T-helper 2 cell treated with Interferon-gamma antibody and Interleukin-4, amounts not matched to agents 100 ng/mL and 5 ng/mL, for 36 hours (primary cell): Measurements from ENCODE around the gene ITPKB. TPM values are rescaled to one million over a fixed set of nuclear protein-coding genes. Genes with fewer than 3 reads are reported as not detected.
"Not testable (repeated sequence)": the region's sequence is repeated elsewhere in the genome, so short reads cannot be mapped to it uniquely, and the experiment has no call there.

ENCODE experiments used
- intact Hi-C: fragments of 100-400 bp; cut with micrococcal nuclease; formaldehyde crosslinking; loops from one replicate; pipeline ENCODE4 v1.15.1; 2023
- total RNA-seq: library from RNA; stranded (reverse); gene quantifications from 2 replicates; pipeline ENCODE4 v1.2.3, GENCODE V29; 2022

Gene ITPKB
- total RNA-seq, 1 donor from 2014 or later = 36.2 TPM

DNA sequence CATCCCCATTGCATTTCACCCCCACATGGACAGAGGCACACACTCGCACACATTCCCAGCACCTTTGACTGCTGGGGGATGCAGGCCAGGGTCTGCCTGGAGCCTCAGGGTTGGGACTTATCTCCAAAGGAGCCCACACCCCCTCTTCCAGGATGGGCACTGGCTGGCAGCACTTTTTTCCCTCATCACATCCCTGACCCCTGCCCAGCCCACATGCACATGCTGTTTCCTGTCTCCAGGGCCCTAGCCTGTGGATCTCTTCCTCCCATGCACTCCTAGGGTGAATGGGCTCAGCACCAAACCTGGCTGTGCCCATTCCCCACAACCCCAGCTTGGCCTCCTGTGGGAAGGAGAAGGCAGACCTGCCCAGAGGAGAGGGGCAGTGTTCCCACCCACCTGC is 131.3 kb downstream of the ITPKB start:
- intact Hi-C loops = loop anchor here (1.0 to 5.0 kb wide), 2 partner anchors 61 to 184 kb away; partner anchors contain the start of gene STUM

DNA sequence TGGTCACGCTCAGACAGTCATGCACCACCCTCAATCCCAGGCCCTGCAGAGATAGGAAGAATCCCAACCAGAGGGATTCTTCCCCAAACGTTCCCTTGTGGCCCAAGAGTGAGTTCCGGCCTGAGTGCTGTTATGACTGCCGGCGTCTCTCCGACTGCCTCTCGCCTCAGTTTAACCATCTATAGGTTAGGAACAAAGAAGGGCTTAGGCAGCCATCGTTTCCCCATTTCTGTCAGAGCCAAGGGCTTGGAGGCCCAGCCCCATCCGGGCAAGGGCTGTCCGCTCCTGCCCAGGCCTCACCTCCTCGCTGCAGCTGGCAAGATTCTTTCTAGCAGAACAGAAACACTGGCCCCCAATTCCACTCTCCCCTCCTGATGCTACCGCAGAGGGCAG is 131.8 kb downstream of the ITPKB start:
- intact Hi-C loops = loop anchor here (5.0 kb wide), 1 partner anchor 60 kb away; the partner anchor contains the start of gene STUM

DNA sequence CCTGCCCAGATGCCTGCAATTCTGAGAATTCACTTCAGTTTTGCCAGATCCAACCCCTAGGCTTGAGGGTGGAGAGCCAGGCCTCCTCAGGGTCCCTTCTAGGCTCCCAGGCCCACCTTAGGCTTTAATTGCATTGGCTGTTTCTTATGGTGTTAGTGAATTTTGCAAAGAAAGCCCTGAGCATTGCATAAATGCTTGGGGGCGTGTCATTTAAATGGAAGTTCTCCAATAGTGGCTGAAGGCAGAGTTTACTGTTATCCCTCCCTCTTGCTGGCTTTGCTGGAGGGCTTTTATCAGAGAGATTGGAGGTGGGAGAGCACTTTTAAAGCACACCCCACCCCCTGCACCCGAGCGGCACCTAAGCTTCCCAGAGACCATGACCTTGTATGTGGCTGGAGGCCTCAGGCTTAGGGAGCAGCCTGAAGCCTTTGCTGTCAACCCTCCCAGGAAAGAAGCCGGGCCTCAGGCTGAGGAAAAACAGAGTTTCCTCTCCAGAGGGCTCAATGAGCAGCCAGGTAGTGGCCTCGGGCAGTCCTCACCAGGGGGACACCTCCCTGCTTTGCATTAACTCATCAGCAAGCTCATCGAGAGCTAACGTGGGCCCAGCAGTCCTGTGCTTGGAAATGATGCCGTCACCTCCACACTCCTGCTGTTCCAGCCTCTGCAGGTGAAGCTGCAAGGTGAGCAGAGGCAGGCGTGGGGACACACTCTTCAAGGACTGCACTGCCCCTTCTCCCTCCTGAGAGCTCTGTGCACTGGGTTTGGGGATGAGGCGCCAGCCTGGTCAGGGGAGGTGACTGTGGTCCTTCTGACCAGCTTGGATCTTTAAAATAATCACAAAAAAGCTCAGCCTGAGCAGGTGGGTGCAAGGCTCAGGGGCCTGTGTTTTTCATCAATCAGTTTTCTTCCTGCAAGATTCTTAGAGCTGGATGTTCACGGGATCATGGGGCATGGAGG is 132.5 kb downstream of the ITPKB start:
- intact Hi-C loops = loop anchor here (5.0 kb wide), 1 partner anchor 59 kb away; the partner anchor contains the start of gene STUM

DNA sequence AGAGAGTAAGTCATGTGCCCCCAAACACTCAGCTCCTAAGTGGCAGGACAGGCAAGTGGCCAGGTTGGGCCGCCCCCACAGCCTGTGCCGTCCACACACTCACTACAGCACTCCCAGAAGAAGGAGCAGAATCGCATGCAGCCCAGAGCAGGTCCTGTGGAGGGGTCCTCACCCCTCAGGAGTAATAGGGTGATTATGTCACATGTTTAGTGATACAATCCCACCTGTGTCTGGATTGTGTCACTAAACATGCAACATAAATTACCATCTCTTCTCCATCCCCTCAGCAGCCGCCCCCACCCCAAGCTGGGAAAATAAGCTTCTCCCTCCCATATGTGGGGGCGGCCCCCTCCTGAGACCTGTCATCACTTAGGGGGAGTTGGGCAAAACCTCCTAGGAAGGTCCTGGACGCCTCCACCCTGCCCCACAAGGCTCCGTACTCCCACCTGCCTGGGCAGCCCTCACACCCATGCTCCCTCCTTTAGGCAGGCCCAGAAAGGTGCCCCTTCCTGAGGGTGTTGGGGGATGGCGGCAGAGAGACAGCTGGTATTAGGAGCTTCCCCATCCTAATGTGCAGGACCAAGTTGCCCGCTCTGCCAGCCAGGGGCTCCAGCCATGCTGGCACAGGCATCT is 133.6 kb downstream of the ITPKB start:
- intact Hi-C loops = loop anchor here (5.0 kb wide), 1 partner anchor 58 kb away; the partner anchor contains the start of gene STUM

DNA sequence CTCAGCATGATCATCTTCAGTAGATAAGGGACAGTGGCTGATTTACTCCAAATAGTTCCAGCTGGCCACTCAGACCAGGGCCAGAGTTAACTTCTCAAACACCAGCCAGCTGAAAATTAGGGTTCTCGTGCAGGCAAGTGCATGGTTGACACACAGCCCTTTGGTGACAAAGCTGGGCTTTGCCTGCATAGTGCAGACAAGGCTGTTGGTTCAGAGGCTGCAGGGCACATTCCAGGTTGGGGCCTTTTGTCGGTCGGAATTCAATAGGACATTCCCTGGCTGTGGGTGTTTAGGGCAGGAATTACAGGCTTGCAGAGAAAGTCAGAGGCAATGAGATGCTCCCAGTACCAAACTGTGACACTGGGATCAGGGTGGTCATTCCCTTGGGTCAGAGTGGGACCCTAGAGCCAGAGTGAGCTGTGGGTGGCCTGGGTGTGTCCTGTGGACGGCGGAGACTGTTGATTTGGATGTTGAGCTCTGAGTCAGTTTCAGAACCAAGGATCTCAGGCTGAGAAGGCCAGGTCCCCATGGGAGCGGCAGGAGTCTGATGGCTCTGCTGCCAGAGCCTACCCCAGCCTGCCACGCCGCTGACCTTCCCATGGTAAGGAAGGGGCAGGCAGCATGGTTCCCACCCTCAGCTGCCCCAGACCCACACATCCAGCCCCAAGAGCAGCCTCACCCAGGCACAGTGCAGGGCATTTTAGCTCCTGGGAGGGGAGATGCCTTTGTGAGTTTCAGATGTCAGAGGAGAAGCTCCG is 134.3 kb downstream of the ITPKB start:
- intact Hi-C loops = loop anchor here (5.0 kb wide), 1 partner anchor 57 kb away; the partner anchor contains the start of gene STUM

DNA sequence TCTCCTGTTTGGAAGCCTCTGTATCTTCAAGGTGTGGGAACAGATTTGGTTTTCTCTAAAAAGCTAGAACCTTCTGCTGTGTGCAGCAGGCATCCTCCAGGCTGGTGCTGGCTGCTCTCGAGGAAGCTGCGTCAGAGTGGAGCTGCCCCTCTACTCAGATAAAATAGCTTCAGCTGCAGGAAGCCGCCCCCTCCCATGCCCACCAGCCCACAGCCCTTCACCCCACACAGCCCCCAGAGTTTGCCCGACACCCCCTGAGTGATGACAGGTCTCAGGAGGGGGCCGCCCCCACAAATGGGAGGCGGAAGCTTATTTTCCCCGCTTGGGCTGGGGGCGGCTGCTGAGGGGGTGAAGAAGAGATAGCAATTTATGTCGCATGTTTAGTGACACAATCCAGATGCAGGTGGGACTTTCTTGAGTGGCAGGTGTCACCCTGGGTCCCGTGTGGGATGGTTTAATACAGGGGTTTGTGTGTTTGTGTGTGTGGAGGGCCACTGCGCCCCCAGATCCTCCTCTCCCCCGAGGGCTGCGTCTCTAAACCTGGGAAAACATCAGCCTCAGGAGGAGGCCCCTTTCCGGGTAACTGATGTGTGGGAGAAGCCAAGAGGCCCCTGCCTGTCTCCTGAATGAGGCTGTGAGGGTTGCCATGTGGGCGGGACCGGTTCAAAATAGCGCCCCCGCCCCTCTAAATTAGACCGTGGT is 135.1 kb downstream of the ITPKB start:
- intact Hi-C loops = no loop called here

DNA sequence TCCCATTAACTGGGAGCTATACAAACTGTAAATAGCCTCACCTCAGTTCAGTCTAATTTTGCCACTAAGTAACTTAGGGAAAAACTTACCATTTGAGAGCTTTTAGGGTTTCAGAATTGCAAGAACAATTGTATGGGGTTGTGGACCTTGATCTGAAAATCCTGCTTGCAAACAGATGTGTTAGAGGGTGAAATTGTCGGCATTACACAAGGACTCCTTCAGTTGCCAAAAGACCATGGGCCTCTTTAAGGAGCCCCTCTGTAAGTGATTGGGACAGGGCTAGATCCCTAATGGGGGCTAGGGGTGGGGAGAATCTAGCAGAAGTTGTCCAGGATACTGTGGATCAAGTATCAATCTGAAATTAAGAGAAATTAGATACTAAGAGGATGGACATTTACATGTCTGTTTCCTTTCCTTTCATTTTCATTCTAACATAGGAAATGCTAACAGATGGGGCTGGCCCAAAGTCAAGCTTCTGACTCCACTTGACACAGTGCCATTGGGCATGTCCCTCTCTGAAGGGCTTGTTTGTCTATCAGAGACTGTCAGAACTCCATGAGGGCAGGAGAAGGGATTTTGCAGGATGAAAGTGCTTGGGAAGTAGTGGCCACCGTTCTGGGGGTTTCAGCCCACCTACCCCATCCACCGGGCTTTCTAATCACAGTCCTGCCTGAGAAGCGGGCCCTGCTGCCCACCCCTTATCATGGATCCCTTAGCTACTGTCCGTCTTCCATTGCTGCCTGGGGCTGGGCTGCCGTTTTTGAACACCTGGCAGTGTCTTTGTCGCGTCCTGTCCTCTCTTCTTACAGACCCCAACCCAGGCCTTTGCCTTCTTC is 135.8 kb downstream of the ITPKB start:
- intact Hi-C loops = no loop called here

DNA sequence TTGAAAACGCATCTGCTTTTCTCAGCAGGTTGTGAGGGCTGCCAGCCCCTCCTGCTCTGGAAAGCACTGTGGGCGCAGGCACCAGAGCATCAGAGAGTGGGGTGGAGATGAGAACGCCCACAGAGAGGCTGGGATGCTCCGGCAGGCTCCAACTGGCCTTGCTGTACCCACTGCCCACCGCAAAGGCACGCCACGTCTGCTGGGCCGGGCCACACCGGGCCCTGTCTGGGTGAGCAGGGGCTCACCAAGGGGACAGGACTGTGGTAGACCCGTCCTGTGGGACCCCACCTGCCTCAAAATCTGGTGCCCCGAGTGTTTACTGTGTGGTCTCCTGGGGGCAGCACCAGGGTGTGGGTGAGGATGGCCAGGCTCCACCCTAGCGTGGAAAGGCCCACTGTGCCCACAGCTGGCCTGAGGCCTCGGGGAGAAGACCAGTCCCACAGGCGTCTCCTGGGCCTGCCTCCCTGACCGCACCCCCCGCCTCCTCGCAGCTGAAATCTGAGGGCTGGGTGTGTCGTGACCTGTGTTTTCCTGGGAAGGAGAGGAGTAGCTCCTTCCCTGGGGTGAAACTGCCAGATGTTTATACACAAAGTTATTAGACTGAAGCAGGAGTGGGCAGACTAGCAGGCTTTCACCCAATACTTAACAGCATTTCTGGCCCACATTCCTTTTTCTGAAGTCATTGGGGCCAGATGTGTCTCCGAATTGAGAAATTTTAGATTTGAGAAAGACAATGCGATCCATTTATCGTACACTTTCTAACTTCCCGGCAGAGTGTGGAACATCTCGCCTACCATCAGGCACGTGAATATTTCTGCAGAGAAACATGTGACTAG is 136.7 kb downstream of the ITPKB start:
- intact Hi-C loops = no loop called here

DNA sequence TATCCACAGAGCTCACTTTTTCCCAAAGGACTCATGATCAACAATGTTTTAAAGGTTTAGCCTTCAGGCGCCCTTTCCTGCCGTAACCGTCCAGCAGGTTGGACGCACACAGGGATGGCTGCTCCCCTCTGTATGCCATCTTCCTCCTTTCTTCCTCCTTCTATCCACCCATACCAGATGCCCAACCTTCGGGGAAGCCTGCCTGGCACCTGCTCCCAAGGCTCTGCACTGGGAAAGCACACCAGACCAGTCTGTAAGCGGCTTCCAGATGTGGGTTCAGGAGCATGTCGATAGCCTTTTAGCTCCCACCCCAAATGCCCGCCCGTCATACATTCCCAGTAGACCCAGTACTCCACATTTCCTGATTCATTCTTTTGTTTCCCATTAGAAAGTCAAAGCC is 137.6 kb downstream of the ITPKB start:
- intact Hi-C loops = no loop called here

DNA sequence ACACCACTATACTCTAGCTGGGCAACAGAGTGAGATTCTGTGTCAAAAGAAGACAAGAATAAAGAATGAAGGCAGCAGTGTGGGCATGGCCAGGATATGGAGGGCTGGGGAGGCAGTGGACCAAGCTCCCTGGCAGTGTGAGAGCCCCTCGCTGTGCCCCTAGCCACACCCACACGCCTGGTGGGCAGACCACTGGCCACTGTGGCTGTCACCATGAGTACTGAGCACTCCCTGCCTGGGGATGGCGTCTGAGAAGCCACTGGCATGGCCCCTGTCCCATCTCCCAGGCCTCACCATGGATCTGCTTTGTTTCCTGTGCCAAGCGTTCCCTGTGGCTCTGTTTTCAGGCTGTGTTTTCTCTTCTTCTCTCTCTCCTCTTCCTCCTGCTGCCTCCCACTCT is 138.8 kb downstream of the ITPKB start:
- intact Hi-C loops = no loop called here

DNA sequence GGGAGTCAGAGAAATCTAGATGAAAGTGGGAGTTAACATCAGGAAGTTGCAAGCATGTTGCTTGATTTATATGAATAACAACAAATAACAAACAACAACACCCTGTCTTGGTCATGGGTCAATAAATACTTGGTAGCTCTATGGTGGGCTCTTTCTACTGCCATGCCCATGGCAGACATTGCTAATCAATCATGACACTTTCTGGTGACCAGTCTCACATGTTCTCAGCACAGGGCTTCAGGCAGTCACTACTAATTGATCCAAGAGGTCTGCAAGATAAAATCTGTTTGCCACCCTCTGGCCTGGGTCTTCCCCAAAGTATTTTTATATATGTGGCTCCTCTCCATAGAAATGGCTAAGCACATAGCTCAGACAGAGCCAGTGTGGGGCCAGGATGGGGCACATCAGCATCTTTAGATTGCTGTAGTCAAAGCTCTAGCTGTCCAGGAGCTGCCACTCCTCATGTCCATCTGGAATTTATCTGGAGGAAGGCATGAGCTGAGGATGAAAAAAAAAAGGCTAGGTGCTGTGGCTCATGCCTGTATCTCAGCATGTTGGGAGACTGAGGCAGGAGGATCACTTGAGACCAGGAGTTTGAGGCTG is 139.3 kb downstream of the ITPKB start:
- intact Hi-C loops = no loop called here

DNA sequence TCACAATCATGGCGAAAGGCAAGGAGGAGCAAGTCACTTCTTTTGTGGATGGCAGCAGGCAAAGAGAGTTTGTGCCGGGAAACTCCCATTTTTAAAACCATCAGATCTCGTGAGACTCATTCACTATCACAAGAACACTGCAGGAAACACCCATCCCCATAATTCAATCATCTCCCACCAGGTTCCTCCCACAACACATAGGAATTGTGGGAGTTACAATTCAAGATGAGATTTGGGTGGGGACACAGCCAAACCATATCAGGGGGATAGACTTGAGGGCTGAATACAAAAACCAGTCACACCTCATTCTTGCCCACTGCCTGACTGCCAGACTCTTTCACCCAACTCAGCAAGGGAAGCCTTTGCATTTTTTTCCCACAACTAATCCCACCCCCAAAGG is 140.1 kb downstream of the ITPKB start:
- intact Hi-C loops = not testable (repeated sequence)

DNA sequence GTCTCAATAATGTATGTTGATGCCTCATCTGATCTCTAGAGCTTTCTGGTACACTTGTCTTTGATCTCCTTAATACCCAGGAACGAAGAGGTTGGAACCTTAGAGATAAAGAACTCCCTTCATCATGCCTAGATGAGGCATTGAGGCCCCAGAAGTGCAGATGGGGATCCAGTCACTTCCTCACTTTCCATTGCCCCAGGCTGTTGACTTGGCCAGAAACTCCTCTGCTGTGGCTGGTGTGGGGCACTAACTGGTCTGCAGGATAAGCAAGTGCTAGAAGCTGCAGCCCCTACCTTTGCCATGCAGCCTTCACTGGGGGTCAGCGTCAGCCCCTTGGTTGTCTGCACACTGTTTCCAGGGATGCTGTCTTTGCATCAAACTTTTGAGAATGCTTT is 140.6 kb downstream of the ITPKB start:
- intact Hi-C loops = no loop called here

DNA sequence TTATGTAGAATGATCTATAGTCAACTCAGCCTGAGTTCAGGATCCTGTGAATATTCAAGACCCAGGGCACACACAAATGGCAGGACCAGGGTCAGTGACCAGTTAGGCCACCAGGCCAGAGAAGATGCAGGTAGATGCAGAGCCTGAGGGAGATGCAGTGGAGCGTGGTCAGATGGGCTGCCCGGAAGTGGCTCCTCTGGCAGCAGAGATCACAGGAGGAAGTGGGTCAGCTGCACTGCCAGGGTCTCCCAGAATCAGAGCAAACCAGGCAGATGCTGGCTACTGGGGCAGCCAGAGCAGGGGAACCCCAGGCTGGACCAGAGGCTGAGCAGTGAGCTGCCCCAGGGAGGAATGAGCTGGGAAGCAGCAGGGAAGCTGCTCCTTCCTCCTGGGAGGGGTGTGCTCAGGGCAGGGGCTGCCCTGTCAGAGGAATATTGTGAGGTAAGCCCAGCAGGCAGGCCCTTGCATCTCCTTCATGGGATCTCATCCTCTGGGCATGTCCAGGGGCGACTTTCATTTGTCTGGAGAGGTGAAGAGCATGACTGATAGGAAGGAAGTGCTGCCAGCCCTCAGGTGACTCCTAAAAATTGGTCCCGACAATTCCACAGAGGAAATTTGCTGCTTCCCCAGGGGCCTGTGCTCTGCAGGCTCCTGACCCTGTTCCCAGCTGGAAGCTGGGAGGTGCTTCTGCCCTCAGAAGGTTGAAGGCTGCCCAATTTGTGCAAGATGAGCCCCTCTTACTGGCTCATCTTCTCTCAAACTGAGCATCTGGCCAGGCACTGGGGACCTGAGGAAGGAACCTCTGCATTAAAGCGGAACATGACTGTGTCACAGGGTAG is 141.2 kb downstream of the ITPKB start:
- intact Hi-C loops = no loop called here

DNA sequence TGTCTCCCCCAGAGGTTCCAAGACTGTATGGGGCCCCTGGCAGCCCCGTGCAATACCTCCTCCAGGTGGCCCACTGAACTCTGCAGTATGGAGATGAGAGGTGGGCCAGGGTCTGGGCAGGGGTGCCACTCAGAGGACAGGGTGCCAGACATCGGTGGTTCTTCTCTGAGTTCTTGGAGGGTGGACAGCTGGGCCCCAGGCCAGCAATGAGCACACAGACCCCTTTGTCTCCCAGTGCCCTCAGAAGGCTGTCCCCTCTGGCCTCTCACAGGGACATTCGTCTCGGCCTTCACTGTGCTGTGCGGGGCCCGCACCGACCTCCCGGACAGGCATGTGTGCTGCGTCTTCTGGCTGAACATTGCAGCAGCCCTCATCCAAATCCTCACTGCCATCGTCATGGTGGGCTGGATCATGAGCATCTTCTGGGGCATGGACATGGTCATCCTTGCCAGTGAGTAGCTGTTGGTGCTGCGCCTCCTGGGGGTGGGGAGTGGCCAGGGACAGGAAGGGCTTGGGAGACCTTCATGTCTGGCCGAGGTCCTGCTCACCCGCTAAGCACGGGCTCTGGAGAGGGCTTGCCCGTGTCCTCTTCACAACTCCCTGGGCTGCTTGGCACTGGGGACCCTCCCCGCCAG is 142.4 kb downstream of the ITPKB start:
- intact Hi-C loops = no loop called here

DNA sequence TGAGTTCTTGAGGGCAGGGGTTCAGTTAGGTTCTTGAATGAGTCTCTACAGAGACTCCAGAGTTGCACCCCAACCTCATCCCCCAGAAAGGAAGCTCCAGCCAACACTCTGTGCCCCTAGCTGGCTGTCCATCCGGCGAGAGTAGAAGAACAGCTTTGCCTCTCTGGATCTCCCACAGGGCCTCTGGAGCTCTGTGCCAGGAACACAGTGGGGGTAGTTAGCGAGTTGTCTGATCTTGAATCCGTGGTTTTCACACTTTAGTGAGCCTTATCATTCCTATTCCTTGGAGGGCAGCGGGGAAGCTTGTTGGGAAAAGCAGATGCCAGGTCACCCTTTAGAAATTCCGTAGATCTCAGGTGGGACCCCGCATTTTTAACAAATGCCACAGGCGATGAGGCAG is 145.5 kb downstream of the ITPKB start:
- intact Hi-C loops = no loop called here

DNA sequence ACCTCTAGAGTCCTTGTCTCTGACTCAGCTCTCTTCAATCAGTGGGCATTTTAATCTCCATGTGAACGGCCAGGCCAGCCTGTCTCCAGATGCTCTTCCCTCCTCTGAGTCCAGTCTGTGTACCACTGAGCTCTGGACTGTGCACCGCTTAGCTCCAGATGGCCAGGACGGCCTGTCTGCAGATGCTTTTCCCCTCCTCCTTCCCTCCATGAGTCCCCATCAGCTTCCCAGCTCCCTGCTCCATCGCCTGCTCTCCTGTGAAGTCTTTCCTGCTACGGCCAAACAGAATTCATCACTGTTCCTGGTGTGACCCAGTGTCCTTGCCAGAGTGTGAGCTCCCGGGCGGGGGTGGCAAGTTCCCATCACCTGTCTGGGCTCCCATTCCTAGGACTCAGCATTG is 148.5 kb downstream of the ITPKB start:
- intact Hi-C loops = no loop called here
